SK-N-SH treated with all-trans-retinoic acid at 6 μM for 48 hours (cell line): ENCODE measurements around the gene TGM1.

Experiments used
- ATAC-seq: fragments of 200-7000 bp; cut with Tn5 transposase; 3 replicates; pipeline ENCODE4 v1.9.1; 2020; ENCODE audit warnings: mild to moderate bottlenecking, moderate library complexity
- ARNTL ChIP-seq: fragments of 450-650 bp; formaldehyde crosslinking; IDR thresholded peaks from 2 replicates; pipeline ENCODE4 v1.5.0; 2020; ENCODE audit warnings: low read depth, mild to moderate bottlenecking, moderate library complexity, borderline replicate concordance
- BACH2 ChIP-seq: fragments of 250-450 bp; sonication (Bioruptor Pico); IDR thresholded peaks from 2 replicates; pipeline ENCODE4 v1.9.0; 2021; ENCODE audit warnings: mild to moderate bottlenecking, borderline replicate concordance
- CREB5 ChIP-seq: fragments of 250-450 bp; sonication (Bioruptor Pico); IDR thresholded peaks from 2 replicates; pipeline ENCODE4 v1.5.1; 2020; ENCODE audit warnings: low read depth, mild to moderate bottlenecking, moderate library complexity
- CSDC2 ChIP-seq: fragments of 250-450 bp; sonication (Bioruptor Pico); IDR thresholded peaks from 2 replicates; pipeline ENCODE4 v1.5.0; 2020; ENCODE audit warnings: mild to moderate bottlenecking, moderate library complexity
- CSRNP3 ChIP-seq: fragments of 250-450 bp; sonication (Bioruptor Pico); IDR thresholded peaks from 2 replicates; pipeline ENCODE4 v1.5.1; 2021; ENCODE audit warnings: mild to moderate bottlenecking, moderate library complexity
- GLIS3 ChIP-seq: fragments of 250-450 bp; sonication (Bioruptor Pico); IDR thresholded peaks from 2 replicates; pipeline ENCODE4 v1.5.0; 2020; ENCODE audit warnings: mild to moderate bottlenecking, moderate library complexity
- ISL1 ChIP-seq: fragments of 250-450 bp; sonication (Bioruptor Pico); IDR thresholded peaks from 2 replicates; pipeline ENCODE4 v2.1.2; 2022; ENCODE audit warnings: mild to moderate bottlenecking, moderate library complexity
- PATZ1 ChIP-seq: fragments of 250-450 bp; sonication (Bioruptor Pico); IDR thresholded peaks from 2 replicates; pipeline ENCODE4 v1.8.0; 2020; ENCODE audit warnings: mild to moderate bottlenecking, moderate library complexity, borderline replicate concordance
- POU6F1 ChIP-seq: fragments of 250-450 bp; sonication (Bioruptor Pico); IDR thresholded peaks from 2 replicates; pipeline ENCODE4 v1.8.0; 2021; ENCODE audit warnings: low read depth, mild to moderate bottlenecking, moderate library complexity, borderline replicate concordance
- PPARA ChIP-seq: fragments of 250-450 bp; sonication (Bioruptor Pico); IDR thresholded peaks from 2 replicates; pipeline ENCODE4 v1.5.0; 2020; ENCODE audit warnings: mild to moderate bottlenecking, borderline replicate concordance
- RARB ChIP-seq: fragments of 250-450 bp; sonication (Bioruptor Pico); IDR thresholded peaks from 2 replicates; pipeline ENCODE4 v1.8.0; 2021; ENCODE audit warnings: mild to moderate bottlenecking, moderate library complexity
- SNAI2 ChIP-seq: fragments of 250-450 bp; sonication (Bioruptor Pico); IDR thresholded peaks from 2 replicates; pipeline ENCODE4 v1.5.0; 2020; ENCODE audit warnings: mild to moderate bottlenecking, moderate library complexity
- TCF4 ChIP-seq: fragments of 250-450 bp; sonication (Bioruptor Pico); IDR thresholded peaks from 2 replicates; pipeline ENCODE4 v1.8.0; 2021; ENCODE audit warnings: mild to moderate bottlenecking, moderate library complexity, borderline replicate concordance
- TOX ChIP-seq: fragments of 250-450 bp; sonication (Bioruptor Pico); IDR thresholded peaks from 2 replicates; pipeline ENCODE4 v1.8.0; 2021; ENCODE audit warnings: mild to moderate bottlenecking, moderate library complexity, borderline replicate concordance
- TSHZ2 ChIP-seq: fragments of 250-450 bp; sonication (Bioruptor Pico); IDR thresholded peaks from 2 replicates; pipeline ENCODE4 v1.5.0; 2020; ENCODE audit warnings: mild to moderate bottlenecking, moderate library complexity
- ZC3H10 ChIP-seq: fragments of 250-450 bp; sonication (Bioruptor Pico); IDR thresholded peaks from 2 replicates; pipeline ENCODE4 v1.5.1; 2021; ENCODE audit warnings: mild to moderate bottlenecking, moderate library complexity
- ZFP3 ChIP-seq: fragments of 250-450 bp; sonication (Bioruptor Pico); IDR thresholded peaks from 2 replicates; pipeline ENCODE4 v1.5.0; 2020; ENCODE audit warnings: mild to moderate bottlenecking, moderate library complexity
- ZNF565 ChIP-seq: fragments of 450-650 bp; formaldehyde crosslinking; conservative IDR thresholded peaks from 2 replicates; pipeline ENCODE4 v1.5.0; 2020; ENCODE audit warnings: low read depth, mild to moderate bottlenecking, moderate library complexity
- ZNF70 ChIP-seq: fragments of 450-650 bp; formaldehyde crosslinking; IDR thresholded peaks from 2 replicates; pipeline ENCODE4 v1.5.0; 2020; ENCODE audit warnings: mild to moderate bottlenecking, moderate library complexity
- ZNF8 ChIP-seq: fragments of 450-650 bp; formaldehyde crosslinking; IDR thresholded peaks from 2 replicates; pipeline ENCODE4 v1.5.0; 2020; ENCODE audit warnings: mild to moderate bottlenecking, moderate library complexity

The TGM1 gene

GRCh38 chr14:24292118-24292807, 29.3 kb upstream of the TGM1 start:
- TF ChIP-seq ZNF565 (CRISPR knock-in tag), result no peak
- no peak for TF ChIP-seq TSHZ2 (CRISPR knock-in tag)
- no peak for TF ChIP-seq ZFP3
- no peak for TF ChIP-seq CREB5 (CRISPR knock-in tag)
- TF ChIP-seq TCF4 (CRISPR knock-in tag), result no peak
- TF ChIP-seq ZC3H10 (CRISPR knock-in tag), result no peak
- TF ChIP-seq RARB, result no peak
- TF ChIP-seq PPARA (CRISPR knock-in tag), result no peak
- TF ChIP-seq GLIS3, result no peak
- no peak for TF ChIP-seq BACH2 (CRISPR knock-in tag)
- TF ChIP-seq CSDC2, result no peak
- TF ChIP-seq SNAI2, result no peak
- TF ChIP-seq TOX (CRISPR knock-in tag), result no peak
- no peak for TF ChIP-seq PATZ1
- no peak for TF ChIP-seq ISL1 (CRISPR knock-in tag)
- TF ChIP-seq CSRNP3 (CRISPR knock-in tag), result no peak
- TF ChIP-seq, all 23 proteins: peak for 0
- no peak for ATAC-seq

GRCh38 chr14:24291446-24292117, 28.6 kb upstream of the TGM1 start:
- TF ChIP-seq CSRNP3 (CRISPR knock-in tag) (no peak), ZNF8 (CRISPR knock-in tag) (no peak), POU6F1 (no peak), ISL1 (CRISPR knock-in tag) (no peak), RARB (no peak), BACH2 (CRISPR knock-in tag) (no peak), ZFP3 (no peak), TSHZ2 (CRISPR knock-in tag) (no peak), ZNF70 (CRISPR knock-in tag) (no peak), ARNTL (CRISPR knock-in tag) (no peak), PPARA (CRISPR knock-in tag) (no peak), PATZ1 (no peak)
- no peak for ATAC-seq
